ENCODE results near the gene TOM1L2. TPM values are rescaled to one million over a fixed set of nuclear protein-coding genes. Genes with fewer than 3 reads are reported as not detected.

Gene TOM1L2
- total RNA-seq, 2 experiments from 2014 or later: 11.3 to 11.9 TPM

GRCh38 chr17:17884391-17885357, 87.5 kb downstream of the TOM1L2 start:
- ChIA-PET CTCF (interaction anchor here (0.5 to 1.0 kb wide), 4 partner anchors 48 to 315 kb away, joined by 3 read pairs; no protein-coding TSS in a partner anchor), POLR2A (no interaction called here)
- H3K27ac Mint-ChIP-seq: no peak overlapping the region

GRCh38 chr17:17883801-17884200, 88.4 kb downstream of the TOM1L2 start:
- intact Hi-C loops (cut with DNase I, micrococcal nuclease): no loop called here
- no peaks in the 10 kb centered on the region for H3K27me3 Mint-ChIP-seq
- ATAC-seq (no peak), DNase-seq (no peak)
- ChIA-PET CTCF (interaction anchor here (0.6 to 1.0 kb wide), 3 partner anchors 47 to 314 kb away, joined by 3 read pairs; no protein-coding TSS in a partner anchor), POLR2A (no interaction called here)
- no peak overlapping the region for H3K4me3 Mint-ChIP-seq
- no peaks in the 10 kb centered on the region for H3K4me1 Mint-ChIP-seq
- no peak overlapping the region for H3K27ac Mint-ChIP-seq
- no peaks in the 10 kb centered on the region for H3K36me3 Mint-ChIP-seq (ENCODE audit: low read depth)
- no peaks in the 10 kb centered on the region for H3K9me3 Mint-ChIP-seq (ENCODE audit: low read depth)

More at GRCh38 chr17:17884391-17885357, 87.5 kb downstream of the TOM1L2 start:
- ATAC-seq: no peak
- no peak overlapping the region for H3K4me3 Mint-ChIP-seq
- H3K27me3 Mint-ChIP-seq: no peaks in the 10 kb centered on the region
- H3K36me3 Mint-ChIP-seq (ENCODE audit: low read depth): no peaks in the 10 kb centered on the region
- H3K4me1 Mint-ChIP-seq: no peaks in the 10 kb centered on the region
- DNase-seq: no peak
- no peaks in the 10 kb centered on the region for H3K9me3 Mint-ChIP-seq (ENCODE audit: low read depth)
- intact Hi-C loops (cut with DNase I, micrococcal nuclease): no loop called here

GRCh38 chr17:17882082-17882581, 90.1 kb downstream of the TOM1L2 start:
- ChIA-PET POLR2A (no interaction called here), CTCF (interaction anchor here (0.6 kb wide), 1 partner anchor 39 kb away, joined by 4 read pairs; no protein-coding TSS in a partner anchor)
- H3K36me3 Mint-ChIP-seq (ENCODE audit: low read depth): peaks cover 6% of the 10 kb centered on the region
- ATAC-seq (no peak), DNase-seq (no peak)
- intact Hi-C loops (cut with DNase I, micrococcal nuclease): no loop called here
- H3K27ac Mint-ChIP-seq: no peak overlapping the region
- no peaks in the 10 kb centered on the region for H3K4me1 Mint-ChIP-seq
- no peaks in the 10 kb centered on the region for H3K9me3 Mint-ChIP-seq (ENCODE audit: low read depth)
- H3K27me3 Mint-ChIP-seq: no peaks in the 10 kb centered on the region
- H3K4me3 Mint-ChIP-seq: no peak overlapping the region

GRCh38 chr17:17880577-17881196, 91.5 kb downstream of the TOM1L2 start:
- POLR2A ChIA-PET: no interaction called here
- Mint-ChIP-seq H3K4me1 (no peaks in the 10 kb centered on the region), H3K27me3 (no peaks in the 10 kb centered on the region), H3K36me3 (ENCODE audit: low read depth) (peaks cover 6% of the 10 kb centered on the region), H3K27ac (no peak overlapping the region), H3K9me3 (ENCODE audit: low read depth) (no peaks in the 10 kb centered on the region), H3K4me3 (no peak overlapping the region)
- DNase-seq (no peak), ATAC-seq (no peak)
- CTCF ChIA-PET: interaction anchor here (0.5 to 0.6 kb wide), 2 partner anchors 31 to 101 kb away, joined by 3 to 5 read pairs; no protein-coding TSS in a partner anchor
- intact Hi-C loops (cut with DNase I, micrococcal nuclease): no loop called here

- H3K27ac Mint-ChIP-seq: no peak overlapping the region
- ATAC-seq (no peak), DNase-seq (no peak)
- ChIA-PET CTCF (interaction anchor here (1.2 kb wide), 1 partner anchor 9 kb away, joined by 4 read pairs; no protein-coding TSS in a partner anchor), POLR2A (no interaction called here)
- no peaks in the 10 kb centered on the region for H3K27me3 Mint-ChIP-seq
- peaks cover 6% of the 10 kb centered on the region for H3K36me3 Mint-ChIP-seq (ENCODE audit: low read depth)
- H3K9me3 Mint-ChIP-seq (ENCODE audit: low read depth): no peaks in the 10 kb centered on the region
- H3K4me1 Mint-ChIP-seq: no peaks in the 10 kb centered on the region
- intact Hi-C loops (cut with DNase I, micrococcal nuclease): no loop called here
- H3K4me3 Mint-ChIP-seq: no peak overlapping the region
These were observed 94.5 kb downstream of the TOM1L2 start for GRCh38 chr17:17877529-17878358.

GRCh38 chr17:17876959-17877528, 95.2 kb downstream of the TOM1L2 start:
- CTCF ChIA-PET: interaction anchor here (0.6 to 1.4 kb wide), 3 partner anchors 10 to 130 kb away, joined by 3 to 5 read pairs (median 4); no protein-coding TSS in a partner anchor
- H3K4me1 Mint-ChIP-seq: no peaks in the 10 kb centered on the region
- H3K9me3 Mint-ChIP-seq (ENCODE audit: low read depth): no peaks in the 10 kb centered on the region
- POLR2A ChIA-PET: no interaction called here
- intact Hi-C loops (cut with DNase I, micrococcal nuclease): no loop called here
- H3K27me3 Mint-ChIP-seq: no peaks in the 10 kb centered on the region
- ATAC-seq: no peak
- H3K27ac Mint-ChIP-seq: no peak overlapping the region
- H3K36me3 Mint-ChIP-seq (ENCODE audit: low read depth): peaks cover 6% of the 10 kb centered on the region
- no peak for DNase-seq
- no peak overlapping the region for H3K4me3 Mint-ChIP-seq

- intact Hi-C loops (cut with DNase I, micrococcal nuclease): no loop called here
- no peaks in the 10 kb centered on the region for H3K9me3 Mint-ChIP-seq (ENCODE audit: low read depth)
- H3K4me1 Mint-ChIP-seq: no peaks in the 10 kb centered on the region
- H3K27ac Mint-ChIP-seq: no peak overlapping the region
- H3K36me3 Mint-ChIP-seq (ENCODE audit: low read depth): peaks cover 6% of the 10 kb centered on the region
- H3K27me3 Mint-ChIP-seq: no peaks in the 10 kb centered on the region
- ChIA-PET CTCF (interaction anchor here (0.8 kb wide), 2 partner anchors 9 to 196 kb away, joined by 4 read pairs; no protein-coding TSS in a partner anchor), POLR2A (interaction anchor here (0.7 kb wide), 1 partner anchor 1691 kb away, joined by 5 read pairs; no protein-coding TSS in a partner anchor)
- DNase-seq (no peak), ATAC-seq (no peak)
- no peak overlapping the region for H3K4me3 Mint-ChIP-seq
These were observed 97.7 kb downstream of the TOM1L2 start for GRCh38 chr17:17874478-17874877.

- intact Hi-C loops (cut with DNase I, micrococcal nuclease): no loop called here
- DNase-seq (no peak), ATAC-seq (no peak)
- Mint-ChIP-seq H3K36me3 (ENCODE audit: low read depth) (peaks cover 6% of the 10 kb centered on the region), H3K27me3 (no peaks in the 10 kb centered on the region), H3K4me1 (no peaks in the 10 kb centered on the region), H3K9me3 (ENCODE audit: low read depth) (no peaks in the 10 kb centered on the region), H3K4me3 (no peak overlapping the region), H3K27ac (no peak overlapping the region)
- POLR2A ChIA-PET: no interaction called here
- CTCF ChIA-PET: no interaction called here
These were observed 98.7 kb downstream of the TOM1L2 start for GRCh38 chr17:17873450-17873991.

- no peak overlapping the region for H3K27ac Mint-ChIP-seq
- H3K9me3 Mint-ChIP-seq (ENCODE audit: low read depth): no peaks in the 10 kb centered on the region
- DNase-seq (no peak), ATAC-seq (no peak)
- no peaks in the 10 kb centered on the region for H3K27me3 Mint-ChIP-seq
- intact Hi-C loops (cut with DNase I, micrococcal nuclease): no loop called here
- no peaks in the 10 kb centered on the region for H3K4me1 Mint-ChIP-seq
- no peaks in the 10 kb centered on the region for H3K36me3 Mint-ChIP-seq (ENCODE audit: low read depth)
- CTCF ChIA-PET: no interaction called here
- POLR2A ChIA-PET: no interaction called here
- no peak overlapping the region for H3K4me3 Mint-ChIP-seq
These were observed 99.5 kb downstream of the TOM1L2 start for GRCh38 chr17:17872547-17873345.

- ChIA-PET CTCF (interaction anchor here (0.8 kb wide), 1 partner anchor 176 kb away, joined by 3 read pairs; no protein-coding TSS in a partner anchor), POLR2A (no interaction called here)
- Mint-ChIP-seq H3K4me3 (no peak overlapping the region), H3K9me3 (ENCODE audit: low read depth) (no peaks in the 10 kb centered on the region), H3K27ac (no peak overlapping the region), H3K36me3 (ENCODE audit: low read depth) (no peaks in the 10 kb centered on the region), H3K4me1 (no peaks in the 10 kb centered on the region), H3K27me3 (no peaks in the 10 kb centered on the region)
- intact Hi-C loops (cut with DNase I, micrococcal nuclease): no loop called here
- DNase-seq: no peak
- no peak for ATAC-seq
These were observed 100.3 kb downstream of the TOM1L2 start for GRCh38 chr17:17871913-17872312.
